Measurements from ENCODE around the gene SNAI3.

Gene SNAI3

DNA sequence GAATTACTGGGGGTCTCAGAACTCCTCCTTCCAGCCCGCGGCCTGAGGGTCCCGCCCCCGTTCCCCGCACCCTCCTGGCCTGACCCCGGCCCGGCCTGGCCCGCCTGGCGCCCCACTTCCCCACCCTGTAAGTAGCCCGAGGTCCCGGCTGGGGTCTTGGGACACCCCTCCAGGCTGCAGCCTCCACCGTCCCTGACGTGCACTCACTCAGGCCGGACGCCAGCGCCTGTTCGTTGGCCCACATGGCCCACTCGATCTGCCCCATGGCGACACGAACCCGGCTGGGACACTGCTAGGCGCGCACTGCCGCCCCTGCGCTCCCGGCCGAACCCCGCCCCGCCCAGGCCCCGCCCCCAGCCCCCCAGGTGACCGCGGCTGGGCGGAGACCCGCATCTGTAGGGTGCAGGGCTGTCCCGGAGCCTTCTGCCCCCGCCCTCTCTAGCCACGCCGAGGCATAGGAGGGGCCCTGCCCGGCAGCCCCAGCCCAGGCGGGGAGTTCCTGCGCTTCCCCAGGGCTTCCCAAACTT lies 35.5 kb downstream of the SNAI3 start, which contains the start of gene CYBA:
CYBA (minus strand) TSS at position 305 of the 527 bp plus-strand sequence; CDS start at position 265, 40 bp downstream.
- TF ChIP-seq, protein P1, sequence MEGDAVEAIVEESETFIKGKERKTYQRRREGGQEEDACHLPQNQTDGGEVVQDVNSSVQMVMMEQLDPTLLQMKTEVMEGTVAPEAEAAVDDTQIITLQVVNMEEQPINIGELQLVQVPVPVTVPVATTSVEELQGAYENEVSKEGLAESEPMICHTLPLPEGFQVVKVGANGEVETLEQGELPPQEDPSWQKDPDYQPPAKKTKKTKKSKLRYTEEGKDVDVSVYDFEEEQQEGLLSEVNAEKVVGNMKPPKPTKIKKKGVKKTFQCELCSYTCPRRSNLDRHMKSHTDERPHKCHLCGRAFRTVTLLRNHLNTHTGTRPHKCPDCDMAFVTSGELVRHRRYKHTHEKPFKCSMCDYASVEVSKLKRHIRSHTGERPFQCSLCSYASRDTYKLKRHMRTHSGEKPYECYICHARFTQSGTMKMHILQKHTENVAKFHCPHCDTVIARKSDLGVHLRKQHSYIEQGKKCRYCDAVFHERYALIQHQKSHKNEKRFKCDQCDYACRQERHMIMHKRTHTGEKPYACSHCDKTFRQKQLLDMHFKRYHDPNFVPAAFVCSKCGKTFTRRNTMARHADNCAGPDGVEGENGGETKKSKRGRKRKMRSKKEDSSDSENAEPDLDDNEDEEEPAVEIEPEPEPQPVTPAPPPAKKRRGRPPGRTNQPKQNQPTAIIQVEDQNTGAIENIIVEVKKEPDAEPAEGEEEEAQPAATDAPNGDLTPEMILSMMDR (IDR thresholded peaks at IDR 0.05; ENCODE audit: low read length, missing control alignments): no peak
- H3K4me3 ChIP-seq (replicated peaks; ENCODE audit: low read depth, low read length): peak within 1 kb of the TSS; percentile 67
- peak; percentile 41 for DNase-seq (ENCODE audit: low read depth)

DNA sequence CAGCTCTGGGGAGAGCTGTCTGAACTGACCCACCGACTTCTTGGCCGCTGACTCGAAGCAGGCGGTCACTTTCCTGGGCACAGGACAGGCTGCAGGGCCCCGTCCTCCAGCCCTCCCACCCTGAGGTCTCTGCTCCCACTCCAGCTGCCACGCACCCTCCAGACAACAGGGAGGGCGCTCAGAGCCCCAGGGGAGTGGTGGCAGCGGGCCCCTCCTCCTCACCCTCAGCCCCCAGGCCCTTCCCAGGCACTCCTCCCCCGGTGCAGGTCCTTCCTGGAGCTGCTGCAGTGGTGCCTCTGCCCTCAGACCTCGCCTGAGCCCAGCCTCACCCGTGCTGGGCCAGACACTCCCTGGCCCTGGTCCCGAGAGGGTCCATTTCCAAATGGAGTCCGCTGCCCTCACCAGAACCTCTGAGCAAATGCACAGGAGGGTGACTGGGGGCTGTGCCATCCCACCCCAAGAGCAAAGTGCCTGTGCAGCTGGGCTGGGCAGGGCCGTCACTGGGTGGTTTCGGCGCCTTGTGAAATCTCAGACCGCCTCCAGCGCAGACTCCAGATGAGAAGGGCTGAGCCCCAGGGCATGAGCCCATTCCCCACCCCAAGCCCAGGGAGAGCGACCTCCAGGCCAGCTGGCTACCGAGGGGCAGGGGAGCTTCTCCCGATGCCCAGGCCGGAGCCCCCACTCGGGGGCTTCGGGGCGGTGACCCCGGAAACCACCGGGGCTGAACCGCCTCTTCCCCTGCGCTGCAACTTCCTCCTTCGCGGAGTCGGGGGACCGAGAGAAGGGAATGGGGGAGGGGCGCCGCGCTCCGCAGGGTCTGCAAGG lies 36.2 kb downstream of the SNAI3 start:
- TF ChIP-seq, protein P1 (IDR thresholded peaks at IDR 0.05; ENCODE audit: low read length, missing control alignments): no peak
- peak overlapping the region; percentile 67 for H3K4me3 ChIP-seq (replicated peaks; ENCODE audit: low read depth, low read length)
- DNase-seq (ENCODE audit: low read depth): peak; percentile 22

DNA sequence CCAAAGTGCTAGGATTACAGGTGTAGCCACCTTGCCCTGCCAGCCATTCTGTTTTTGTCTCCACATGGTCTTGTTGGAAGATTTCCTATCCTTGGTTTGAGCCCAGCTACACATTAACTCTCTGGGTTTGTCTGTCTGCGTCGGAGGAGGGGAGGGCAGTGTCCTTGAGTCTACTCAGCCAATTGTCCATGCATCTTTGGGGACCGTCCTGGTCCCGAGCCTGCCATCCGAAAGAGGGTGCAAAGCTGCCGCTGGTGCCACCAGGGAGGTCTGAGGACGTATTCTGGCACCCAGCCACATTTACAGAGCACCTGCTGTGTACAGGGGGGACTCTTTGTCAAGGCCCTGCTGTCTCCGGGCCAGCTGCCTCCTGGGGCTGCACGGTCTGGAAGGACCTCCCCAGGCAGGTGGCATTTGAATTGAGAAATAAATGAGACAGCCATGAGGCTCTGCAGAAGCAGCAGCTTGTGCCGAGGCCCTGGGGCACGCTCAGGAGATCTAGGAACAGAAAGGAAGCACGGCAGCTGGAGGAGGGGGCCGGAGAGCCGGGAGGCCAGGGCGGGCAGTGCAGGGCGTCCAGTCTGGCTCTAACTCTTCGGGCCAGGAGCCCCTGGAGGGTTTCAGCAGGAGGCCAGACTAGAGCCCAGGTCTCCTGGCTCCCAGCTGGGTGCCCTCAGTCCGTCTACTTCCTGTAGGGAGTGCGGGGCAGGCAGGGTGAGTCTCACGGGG lies 36.9 kb downstream of the SNAI3 start:
- TF ChIP-seq, protein P1 (IDR thresholded peaks at IDR 0.05; ENCODE audit: low read length, missing control alignments): no peak
- H3K4me3 ChIP-seq (replicated peaks; ENCODE audit: low read depth, low read length): peak overlapping the region; percentile 67
- no peak for DNase-seq (ENCODE audit: low read depth)

DNA sequence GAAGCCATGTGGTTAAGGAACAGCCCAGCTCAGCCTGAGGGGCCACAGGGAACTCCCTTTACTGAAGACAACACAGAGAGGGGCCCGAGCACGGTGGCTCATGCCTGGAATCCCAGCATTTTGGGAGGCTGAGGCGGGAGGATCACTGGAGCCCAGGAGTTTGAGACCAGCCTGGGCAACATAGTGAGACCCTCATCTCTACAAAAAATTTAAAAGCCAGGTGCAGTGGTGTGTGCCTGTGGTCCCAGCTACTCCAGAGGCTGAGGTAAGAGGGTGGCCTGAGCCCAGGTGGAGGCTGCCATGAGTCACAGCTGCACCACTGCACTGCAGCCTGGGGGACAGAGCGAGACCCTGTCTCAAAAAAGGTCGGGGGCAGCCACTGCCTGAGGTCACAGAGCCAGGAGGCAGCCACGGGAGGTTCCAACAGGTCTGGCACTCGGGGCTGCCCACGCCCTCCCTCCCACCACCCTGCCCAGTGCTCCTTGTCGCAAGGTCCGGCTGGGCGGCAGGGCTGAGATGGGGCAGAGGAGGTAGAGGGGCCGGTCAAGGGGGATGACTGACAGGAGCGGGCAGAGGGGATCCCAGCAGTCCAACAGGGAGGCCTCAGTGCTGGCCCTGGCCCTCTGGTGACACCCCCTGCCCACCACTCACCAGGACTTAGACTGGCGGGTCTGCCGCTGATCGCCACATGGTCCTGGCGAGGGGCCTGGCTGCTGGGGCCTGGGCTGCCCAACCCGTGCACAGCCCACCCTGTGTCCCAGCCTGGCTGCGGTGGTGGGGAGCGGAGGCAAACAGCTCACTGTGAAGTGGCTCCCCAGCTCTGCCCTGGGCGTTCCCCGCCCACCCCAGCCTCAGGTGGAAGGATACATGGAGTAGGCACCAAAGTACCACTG lies 38.9 kb downstream of the SNAI3 start:
- H3K4me3 ChIP-seq (replicated peaks; ENCODE audit: low read depth, low read length): no peak overlapping the region
- TF ChIP-seq, protein P1 (IDR thresholded peaks at IDR 0.05; ENCODE audit: low read length, missing control alignments): no peak
- DNase-seq (ENCODE audit: low read depth): no peak

DNA sequence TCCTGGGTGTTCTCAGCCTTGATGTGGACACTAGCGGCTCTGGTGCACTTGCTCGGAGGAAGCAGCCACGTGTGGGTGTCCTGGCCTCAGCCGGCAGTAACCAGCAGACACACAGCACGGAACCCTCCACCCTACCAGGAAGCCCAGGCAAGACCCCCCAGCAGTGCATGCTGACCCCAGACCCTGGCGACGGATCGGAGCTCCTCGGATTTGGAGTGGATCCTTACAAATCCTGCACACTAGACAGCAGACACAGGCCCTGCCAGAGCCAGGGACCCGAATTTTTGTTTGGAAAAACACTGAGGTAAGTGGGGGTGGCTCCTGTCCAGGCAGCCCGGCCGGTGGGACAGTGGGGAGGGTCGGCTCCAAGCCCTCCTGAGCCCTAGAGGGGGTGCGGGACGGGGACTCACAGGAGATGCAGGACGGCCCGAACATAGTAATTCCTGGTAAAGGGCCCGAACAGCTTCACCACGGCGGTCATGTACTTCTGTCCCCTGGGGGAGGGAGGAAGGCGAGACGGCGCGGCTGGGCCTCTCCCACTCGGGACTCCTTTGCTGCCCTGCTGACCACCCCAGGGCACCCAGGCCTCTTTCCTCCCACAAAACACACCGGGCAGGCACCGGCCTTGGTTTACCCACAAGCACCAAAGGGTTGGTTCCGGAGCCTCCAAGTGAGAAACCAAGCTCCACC lies 39.8 kb downstream of the SNAI3 start:
- no peak for DNase-seq (ENCODE audit: low read depth)
- TF ChIP-seq, protein P1 (IDR thresholded peaks at IDR 0.05; ENCODE audit: low read length, missing control alignments): no peak
- no peak overlapping the region for H3K4me3 ChIP-seq (replicated peaks; ENCODE audit: low read depth, low read length)

DNA sequence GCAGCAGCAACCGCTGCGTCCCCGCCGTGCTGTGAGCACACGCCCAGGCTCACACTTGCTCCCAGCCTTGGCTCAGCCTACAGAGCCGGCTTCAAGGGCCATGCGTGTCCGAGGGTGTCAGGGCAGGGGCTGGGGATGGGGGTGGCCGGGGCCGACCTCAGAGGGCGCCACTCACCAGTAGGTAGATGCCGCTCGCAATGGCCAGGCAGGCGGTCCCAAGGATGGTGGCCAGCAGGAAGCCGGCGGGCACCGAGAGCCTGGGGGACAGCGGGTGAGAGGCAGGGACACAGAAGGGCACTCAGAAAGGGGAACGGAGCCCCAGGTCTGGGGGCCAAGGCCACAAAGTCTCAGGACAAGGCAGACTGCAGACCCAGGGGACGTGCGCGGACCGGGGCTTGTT lies 40.4 kb downstream of the SNAI3 start:
- no peak overlapping the region for H3K4me3 ChIP-seq (replicated peaks; ENCODE audit: low read depth, low read length)
- no peak for DNase-seq (ENCODE audit: low read depth)
- TF ChIP-seq, protein P1 (IDR thresholded peaks at IDR 0.05; ENCODE audit: low read length, missing control alignments): no peak
